Smooth muscle cell (in vitro differentiated cells): ENCODE data around the gene TMEM181. TPM values are rescaled to one million over a fixed set of nuclear protein-coding genes. Genes with fewer than 3 reads are reported as not detected.

ENCODE experiments used
- DNase-seq: peaks from one replicate; lab custom pipeline; 2025; ENCODE audit not compliant: unreplicated experiment; lab: John Stamatoyannopoulos, UW
- H2AFZ ChIP-seq: fragments of 200-600 bp; sonication (generic); 2 replicates; pipeline ENCODE4 v1.6.0; 2016; ENCODE audit warnings: antibody characterized with exemption, low read depth, mild to moderate bottlenecking
- H3F3A ChIP-seq: fragments of 200-600 bp; sonication (generic); 2 replicates; pipeline ENCODE4 v1.6.0; 2017; ENCODE audit warnings: antibody characterized with exemption, low read depth
- H3K27ac ChIP-seq: fragments of 200-600 bp; sonication (generic); 2 replicates; pipeline ENCODE4 v1.5.1; 2016; ENCODE audit warnings: low read depth, mild to moderate bottlenecking
- H3K27me3 ChIP-seq: fragments of 200-600 bp; sonication (generic); 2 replicates; pipeline ENCODE4 v1.6.1; 2016; ENCODE audit warnings: low read depth, mild to moderate bottlenecking
- H3K36me3 ChIP-seq: fragments of 200-600 bp; sonication (generic); 2 replicates; pipeline ENCODE4 v1.5.1; 2016; ENCODE audit warnings: low read depth
- H3K4me1 ChIP-seq: fragments of 200-600 bp; sonication (generic); 2 replicates; pipeline ENCODE4 v1.5.1; 2016; ENCODE audit warnings: low read depth
- H3K4me2 ChIP-seq: fragments of 200-600 bp; sonication (generic); 2 replicates; pipeline ENCODE4 v1.6.0; 2016; ENCODE audit warnings: mild to moderate bottlenecking
- H3K4me3 ChIP-seq: fragments of 200-600 bp; sonication (generic); 2 replicates; pipeline ENCODE4 v1.5.1; 2016; ENCODE audit warnings: mild to moderate bottlenecking
- H3K79me2 ChIP-seq: fragments of 200-600 bp; sonication (generic); 2 replicates; pipeline ENCODE4 v1.6.0; 2016; ENCODE audit warnings: low read depth, mild to moderate bottlenecking
- H3K9ac ChIP-seq: fragments of 200-600 bp; sonication (generic); 2 replicates; pipeline ENCODE4 v1.6.0; 2016; ENCODE audit warnings: low read depth
- H3K9me3 ChIP-seq: fragments of 200-600 bp; sonication (generic); replicated peaks from 2 replicates; pipeline ENCODE4 v1.5.1; 2016; ENCODE audit warnings: low read depth
- H4K20me1 ChIP-seq: fragments of 200-600 bp; sonication (generic); 2 replicates; pipeline ENCODE4 v1.6.0; 2016; ENCODE audit warnings: low read depth
- WGBS: methylation state at CpG from one replicate; pipeline ENCODE4 v1.1.7; 2016; ENCODE audit warnings: low lambda C conversion rate; 5-methylcytosine and 5-hydroxymethylcytosine counted together
- polyA plus RNA-seq: library from polyadenylated mRNA; unstranded; fragments of >200 nt; fragmentation: Nextera tagmentation; extraction: Ambion mirVana; gene quantifications from 2 replicates; pipeline ENCODE4 v1.2.1, GENCODE V29; 2016
- total RNA-seq: library from RNA; depleted of rRNA; stranded (reverse); fragments of >200 nt; gene quantifications from 2 replicates; pipeline ENCODE4 v1.2.3, GENCODE V29; 2014
- TF ChIP-seq, protein P1 (sequence below): fragments of 200-600 bp; sonication (generic); IDR thresholded peaks from 2 replicates; pipeline ENCODE4 v1.5.1; 2017; ENCODE audit warnings: borderline replicate concordance, mild to moderate bottlenecking, antibody characterized with exemption; ENCODE audit not compliant: insufficient read depth, poor library complexity, severe bottlenecking

TMEM181 gene
- total and polyA plus RNA-seq, 2 experiments from 2014 or later: 15.3 to 29.0 TPM

GRCh38 chr6:158575550-158575949 lies 15.7 kb downstream of the TMEM181 start:
- Histone ChIP-seq H3K4me3 (no peak overlapping the region), H3K9ac (no peak overlapping the region), H3K4me2 (no peak overlapping the region), H3F3A (no peaks in the 10 kb centered on the region), H3K36me3 (peaks cover 3% of the 10 kb centered on the region), H3K9me3 (peaks cover 3% of the 10 kb centered on the region), H2AFZ (no peak overlapping the region), H4K20me1 (peaks cover 76% of the 10 kb centered on the region), H3K79me2 (peaks cover 62% of the 10 kb centered on the region), H3K4me1 (no peaks in the 10 kb centered on the region), H3K27me3 (no peaks in the 10 kb centered on the region), H3K27ac (no peak overlapping the region)
- no peak for DNase-seq
- whole genome bisulfite sequencing: 79% methylated on average over 4 of the region's 4 CpGs
- TF ChIP-seq, protein P1, sequence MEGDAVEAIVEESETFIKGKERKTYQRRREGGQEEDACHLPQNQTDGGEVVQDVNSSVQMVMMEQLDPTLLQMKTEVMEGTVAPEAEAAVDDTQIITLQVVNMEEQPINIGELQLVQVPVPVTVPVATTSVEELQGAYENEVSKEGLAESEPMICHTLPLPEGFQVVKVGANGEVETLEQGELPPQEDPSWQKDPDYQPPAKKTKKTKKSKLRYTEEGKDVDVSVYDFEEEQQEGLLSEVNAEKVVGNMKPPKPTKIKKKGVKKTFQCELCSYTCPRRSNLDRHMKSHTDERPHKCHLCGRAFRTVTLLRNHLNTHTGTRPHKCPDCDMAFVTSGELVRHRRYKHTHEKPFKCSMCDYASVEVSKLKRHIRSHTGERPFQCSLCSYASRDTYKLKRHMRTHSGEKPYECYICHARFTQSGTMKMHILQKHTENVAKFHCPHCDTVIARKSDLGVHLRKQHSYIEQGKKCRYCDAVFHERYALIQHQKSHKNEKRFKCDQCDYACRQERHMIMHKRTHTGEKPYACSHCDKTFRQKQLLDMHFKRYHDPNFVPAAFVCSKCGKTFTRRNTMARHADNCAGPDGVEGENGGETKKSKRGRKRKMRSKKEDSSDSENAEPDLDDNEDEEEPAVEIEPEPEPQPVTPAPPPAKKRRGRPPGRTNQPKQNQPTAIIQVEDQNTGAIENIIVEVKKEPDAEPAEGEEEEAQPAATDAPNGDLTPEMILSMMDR: no peak

DNA sequence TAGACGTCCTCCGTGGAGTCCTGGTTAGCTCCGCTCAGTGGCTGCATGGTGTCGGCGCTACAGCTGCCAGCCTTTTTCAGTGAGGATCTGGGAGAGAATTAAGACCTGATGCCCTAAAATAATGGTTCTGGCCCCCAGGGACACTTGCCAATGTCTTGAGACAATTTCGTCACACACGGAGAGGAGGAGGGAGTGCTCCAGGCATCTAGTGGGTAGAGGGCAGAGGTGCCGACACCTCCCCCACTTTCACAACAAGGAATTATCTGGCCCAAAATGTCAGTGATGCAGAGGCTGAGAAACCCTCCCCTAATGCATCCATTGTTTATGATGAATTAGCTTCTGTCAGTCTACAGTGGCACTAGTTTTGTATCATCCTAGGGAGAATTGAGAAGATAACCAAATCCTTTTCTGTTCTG lies 24.4 kb downstream of the TMEM181 start:
- H2AFZ ChIP-seq: no peak overlapping the region
- peaks cover 23% of the 10 kb centered on the region for H3K36me3 ChIP-seq
- TF ChIP-seq, protein P1: no peak
- H3K4me2 ChIP-seq: no peak overlapping the region
- 97% methylated on average over 8 of the region's 8 CpGs for WGBS
- no peaks in the 10 kb centered on the region for H3K27me3 ChIP-seq
- peaks cover 24% of the 10 kb centered on the region for H4K20me1 ChIP-seq
- no peaks in the 10 kb centered on the region for H3F3A ChIP-seq
- no peaks in the 10 kb centered on the region for H3K4me1 ChIP-seq
- no peak overlapping the region for H3K27ac ChIP-seq
- H3K9ac ChIP-seq: no peak overlapping the region
- H3K4me3 ChIP-seq: no peak overlapping the region
- DNase-seq: no peak
- H3K79me2 ChIP-seq: peaks cover 7% of the 10 kb centered on the region
- no peaks in the 10 kb centered on the region for H3K9me3 ChIP-seq

DNA sequence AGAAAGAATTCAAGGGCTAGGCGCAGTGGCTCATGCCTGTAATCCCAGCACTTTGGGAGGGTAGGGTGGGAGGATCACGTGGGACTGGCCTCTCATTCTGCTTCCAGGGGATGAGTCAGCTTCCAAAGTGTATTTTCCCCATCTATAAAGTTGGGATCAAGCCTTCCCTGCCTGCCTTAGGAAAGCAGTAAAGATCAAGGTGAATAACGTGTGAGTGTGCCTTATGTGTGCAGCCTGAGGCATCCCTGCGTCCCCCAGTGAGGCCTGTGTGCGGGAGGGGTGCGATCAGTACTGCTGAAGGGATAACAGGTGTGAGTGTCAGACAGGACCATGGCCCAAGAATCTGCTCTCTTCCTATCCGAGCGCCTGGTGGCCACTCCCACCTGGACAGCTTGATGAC lies 26.8 kb downstream of the TMEM181 start:
- Histone ChIP-seq H3K27me3 (no peaks in the 10 kb centered on the region), H3F3A (no peaks in the 10 kb centered on the region), H3K4me2 (no peak overlapping the region), H3K9me3 (no peaks in the 10 kb centered on the region), H4K20me1 (peaks cover 4% of the 10 kb centered on the region), H3K79me2 (no peaks in the 10 kb centered on the region), H3K27ac (no peak overlapping the region), H3K4me1 (no peaks in the 10 kb centered on the region), H2AFZ (no peak overlapping the region), H3K9ac (no peak overlapping the region), H3K4me3 (no peak overlapping the region), H3K36me3 (peaks cover 29% of the 10 kb centered on the region)
- no peak for DNase-seq
- TF ChIP-seq, protein P1: no peak
- 97% methylated on average over 8 of the region's 8 CpGs for WGBS

- H3K9ac ChIP-seq: no peak overlapping the region
- peaks cover under 1% of the 10 kb centered on the region for H4K20me1 ChIP-seq
- no peak overlapping the region for H3K4me2 ChIP-seq
- peaks cover 34% of the 10 kb centered on the region for H3K36me3 ChIP-seq
- H3F3A ChIP-seq: no peaks in the 10 kb centered on the region
- WGBS: 98% methylated on average over 8 of the region's 8 CpGs
- no peaks in the 10 kb centered on the region for H3K4me1 ChIP-seq
- H3K27me3 ChIP-seq: no peaks in the 10 kb centered on the region
- H2AFZ ChIP-seq: no peak overlapping the region
- no peaks in the 10 kb centered on the region for H3K79me2 ChIP-seq
- H3K4me3 ChIP-seq: no peak overlapping the region
- no peak overlapping the region for H3K27ac ChIP-seq
- TF ChIP-seq, protein P1: no peak
- no peak for DNase-seq
- H3K9me3 ChIP-seq: no peaks in the 10 kb centered on the region
Observed at GRCh38 chr6:158589366-158589765, 29.5 kb downstream of the TMEM181 start.
